ENCODE data around the gene TRIO. TPM values are rescaled to one million over a fixed set of nuclear protein-coding genes. Genes with fewer than 3 reads are reported as not detected.

The TRIO gene
- total RNA-seq, 1 experiment from 2014 or later: 88.8 TPM

DNA sequence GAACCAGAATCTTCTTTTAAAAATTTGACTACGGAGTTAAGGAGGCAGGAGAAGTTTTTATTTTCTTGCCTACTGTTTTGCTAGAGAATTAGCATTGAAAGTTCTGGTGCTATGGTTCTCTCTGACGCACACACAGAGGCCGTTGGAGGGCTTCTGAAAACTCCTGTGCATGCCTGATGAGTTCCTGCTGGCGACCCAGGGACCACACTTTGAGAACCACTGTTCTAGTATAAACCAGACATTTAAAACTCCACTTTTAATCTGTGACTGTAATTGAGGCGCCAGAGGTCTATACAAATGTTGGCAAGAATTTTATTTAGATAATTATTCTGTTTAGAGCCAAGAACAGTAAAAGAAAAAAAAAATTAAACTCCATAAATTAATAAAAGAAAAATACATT is 338.9 kb downstream of the TRIO start (continued):
- TF ChIP-seq ZNF396 (CRISPR knock-in tag; IDR thresholded peaks at IDR 0.05; ENCODE audit: borderline replicate concordance): no peak
- TF ChIP-seq, protein P1, sequence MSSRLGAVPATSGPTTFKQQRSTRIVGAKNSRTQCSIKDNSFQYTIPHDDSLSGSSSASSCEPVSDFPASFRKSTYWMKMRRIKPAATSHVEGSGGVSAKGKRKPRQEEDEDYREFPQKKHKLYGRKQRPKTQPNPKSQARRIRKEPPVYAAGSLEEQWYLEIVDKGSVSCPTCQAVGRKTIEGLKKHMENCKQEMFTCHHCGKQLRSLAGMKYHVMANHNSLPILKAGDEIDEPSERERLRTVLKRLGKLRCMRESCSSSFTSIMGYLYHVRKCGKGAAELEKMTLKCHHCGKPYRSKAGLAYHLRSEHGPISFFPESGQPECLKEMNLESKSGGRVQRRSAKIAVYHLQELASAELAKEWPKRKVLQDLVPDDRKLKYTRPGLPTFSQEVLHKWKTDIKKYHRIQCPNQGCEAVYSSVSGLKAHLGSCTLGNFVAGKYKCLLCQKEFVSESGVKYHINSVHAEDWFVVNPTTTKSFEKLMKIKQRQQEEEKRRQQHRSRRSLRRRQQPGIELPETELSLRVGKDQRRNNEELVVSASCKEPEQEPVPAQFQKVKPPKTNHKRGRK (CRISPR knock-in tag; IDR thresholded peaks at IDR 0.05; ENCODE audit: borderline replicate concordance): no peak

DNA sequence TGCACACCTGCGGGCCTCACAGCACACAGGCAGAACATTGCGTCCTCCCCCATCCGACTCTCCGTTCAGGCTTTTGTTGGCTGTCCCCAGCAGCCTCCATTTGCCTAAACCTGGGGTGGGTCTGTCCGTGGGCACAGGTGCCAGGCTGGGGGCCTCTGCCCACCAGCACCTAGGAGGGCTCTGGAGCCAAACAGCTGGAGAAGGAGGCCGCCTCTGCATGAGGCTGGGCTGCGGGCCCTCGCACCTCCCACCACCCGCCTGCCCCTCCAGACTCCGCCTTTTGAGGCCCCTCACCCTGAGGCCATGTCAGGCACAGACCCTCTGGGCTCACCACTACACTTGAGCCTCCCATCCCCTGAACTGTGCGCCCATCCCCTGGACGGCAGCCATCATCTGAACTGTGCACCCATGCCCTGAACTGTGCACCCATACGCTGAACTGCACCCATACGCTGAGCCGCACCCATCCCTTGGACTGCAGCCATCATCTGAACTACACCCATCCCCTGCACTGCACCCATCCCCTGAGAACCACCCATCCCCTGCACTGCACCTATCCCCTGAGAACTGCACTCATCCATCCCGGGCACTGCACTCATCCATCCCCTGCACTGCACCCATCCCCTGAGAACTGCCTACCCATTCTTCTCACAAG is 340.5 kb downstream of the TRIO start:
- TF ChIP-seq PRRX2 (CRISPR knock-in tag; IDR thresholded peaks at IDR 0.05) (no peak), ZNF263 (CRISPR knock-in tag; IDR thresholded peaks at IDR 0.05; ENCODE audit: low read depth) (no peak), ELF4 (CRISPR knock-in tag; IDR thresholded peaks at IDR 0.05; ENCODE audit: low read depth) (no peak), CREB1 (CRISPR knock-in tag; IDR thresholded peaks at IDR 0.05) (no peak), NR2C2 (CRISPR knock-in tag; IDR thresholded peaks at IDR 0.05) (no peak), NFYB (CRISPR knock-in tag; conservative IDR thresholded peaks at IDR 0.05; ENCODE audit: low read depth) (no peak), MYBL2 (CRISPR knock-in tag; IDR thresholded peaks at IDR 0.05) (no peak), CREM (CRISPR knock-in tag; IDR thresholded peaks at IDR 0.05) (no peak), SMAD3 (CRISPR knock-in tag; IDR thresholded peaks at IDR 0.05; ENCODE audit: borderline replicate concordance) (no peak)
- TF ChIP-seq, protein P2, sequence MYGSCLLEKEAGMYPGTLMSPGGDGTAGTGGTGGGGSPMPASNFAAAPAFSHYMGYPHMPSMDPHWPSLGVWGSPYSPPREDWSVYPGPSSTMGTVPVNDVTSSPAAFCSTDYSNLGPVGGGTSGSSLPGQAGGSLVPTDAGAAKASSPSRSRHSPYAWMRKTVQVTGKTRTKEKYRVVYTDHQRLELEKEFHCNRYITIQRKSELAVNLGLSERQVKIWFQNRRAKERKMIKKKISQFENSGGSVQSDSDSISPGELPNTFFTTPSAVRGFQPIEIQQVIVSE (CRISPR knock-in tag; IDR thresholded peaks at IDR 0.05; ENCODE audit: borderline replicate concordance): no peak
- TF ChIP-seq, protein P3, sequence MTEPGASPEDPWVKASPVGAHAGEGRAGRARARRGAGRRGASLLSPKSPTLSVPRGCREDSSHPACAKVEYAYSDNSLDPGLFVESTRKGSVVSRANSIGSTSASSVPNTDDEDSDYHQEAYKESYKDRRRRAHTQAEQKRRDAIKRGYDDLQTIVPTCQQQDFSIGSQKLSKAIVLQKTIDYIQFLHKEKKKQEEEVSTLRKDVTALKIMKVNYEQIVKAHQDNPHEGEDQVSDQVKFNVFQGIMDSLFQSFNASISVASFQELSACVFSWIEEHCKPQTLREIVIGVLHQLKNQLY (CRISPR knock-in tag; IDR thresholded peaks at IDR 0.05): no peak
- TF ChIP-seq, protein P4, sequence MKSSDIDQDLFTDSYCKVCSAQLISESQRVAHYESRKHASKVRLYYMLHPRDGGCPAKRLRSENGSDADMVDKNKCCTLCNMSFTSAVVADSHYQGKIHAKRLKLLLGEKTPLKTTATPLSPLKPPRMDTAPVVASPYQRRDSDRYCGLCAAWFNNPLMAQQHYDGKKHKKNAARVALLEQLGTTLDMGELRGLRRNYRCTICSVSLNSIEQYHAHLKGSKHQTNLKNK (CRISPR knock-in tag; IDR thresholded peaks at IDR 0.05): no peak
- TF ChIP-seq, protein P5, sequence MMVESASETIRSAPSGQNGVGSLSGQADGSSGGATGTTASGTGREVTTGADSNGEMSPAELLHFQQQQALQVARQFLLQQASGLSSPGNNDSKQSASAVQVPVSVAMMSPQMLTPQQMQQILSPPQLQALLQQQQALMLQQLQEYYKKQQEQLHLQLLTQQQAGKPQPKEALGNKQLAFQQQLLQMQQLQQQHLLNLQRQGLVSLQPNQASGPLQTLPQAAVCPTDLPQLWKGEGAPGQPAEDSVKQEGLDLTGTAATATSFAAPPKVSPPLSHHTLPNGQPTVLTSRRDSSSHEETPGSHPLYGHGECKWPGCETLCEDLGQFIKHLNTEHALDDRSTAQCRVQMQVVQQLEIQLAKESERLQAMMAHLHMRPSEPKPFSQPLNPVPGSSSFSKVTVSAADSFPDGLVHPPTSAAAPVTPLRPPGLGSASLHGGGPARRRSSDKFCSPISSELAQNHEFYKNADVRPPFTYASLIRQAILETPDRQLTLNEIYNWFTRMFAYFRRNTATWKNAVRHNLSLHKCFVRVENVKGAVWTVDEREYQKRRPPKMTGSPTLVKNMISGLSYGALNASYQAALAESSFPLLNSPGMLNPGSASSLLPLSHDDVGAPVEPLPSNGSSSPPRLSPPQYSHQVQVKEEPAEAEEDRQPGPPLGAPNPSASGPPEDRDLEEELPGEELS (CRISPR knock-in tag; IDR thresholded peaks at IDR 0.05): no peak
- POLR2A ChIA-PET: no interaction called here
- Mint-ChIP-seq H3K27ac (no peak overlapping the region), H3K4me1 (peaks cover 5% of the 10 kb centered on the region), H3K27me3 (ENCODE audit: low read depth) (no peaks in the 10 kb centered on the region), H3K36me3 (peaks cover 38% of the 10 kb centered on the region), H3K9me3 (no peaks in the 10 kb centered on the region), H3K4me3 (no peak overlapping the region)
- DNase-seq (ENCODE audit: low spot score): no peak
- no peak for ATAC-seq
- CTCF ChIA-PET: no interaction called here

DNA sequence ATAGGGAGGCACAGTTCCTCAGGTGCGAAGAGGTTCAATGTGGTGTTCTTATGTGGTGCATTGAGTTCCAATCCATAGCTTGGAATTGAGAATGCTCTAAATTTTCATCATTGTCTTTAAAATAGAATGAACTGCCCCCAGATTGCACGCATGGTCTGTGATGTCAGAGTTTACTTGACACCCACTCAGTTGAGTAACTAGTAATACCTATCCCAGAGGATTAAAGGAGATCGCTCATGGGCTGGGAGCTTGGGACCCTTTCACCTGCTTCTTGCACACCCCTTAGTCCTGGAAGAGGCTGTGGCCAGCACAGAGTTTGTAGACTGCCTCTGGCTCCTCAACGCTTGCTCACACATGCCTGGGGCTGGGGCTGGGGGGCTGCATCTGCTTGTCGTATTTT is 343.3 kb downstream of the TRIO start:
- no peak for ATAC-seq
- Mint-ChIP-seq H3K9me3 (no peaks in the 10 kb centered on the region), H3K4me3 (no peak overlapping the region), H3K4me1 (peaks cover 5% of the 10 kb centered on the region), H3K27ac (no peak overlapping the region), H3K27me3 (ENCODE audit: low read depth) (no peaks in the 10 kb centered on the region), H3K36me3 (peaks cover 30% of the 10 kb centered on the region)
- ChIA-PET CTCF (interaction anchor here (0.9 to 2.4 kb wide), 3 partner anchors 19 to 162 kb away, joined by 3 to 12 read pairs (median 10); no protein-coding TSS in a partner anchor), POLR2A (no interaction called here)
- DNase-seq (ENCODE audit: low spot score): no peak
- TF ChIP-seq KAT7 (CRISPR knock-in tag; IDR thresholded peaks at IDR 0.05; ENCODE audit: borderline replicate concordance) (no peak), CBFB (CRISPR knock-in tag; IDR thresholded peaks at IDR 0.05; ENCODE audit: low read depth) (no peak)
- TF ChIP-seq, protein P6, sequence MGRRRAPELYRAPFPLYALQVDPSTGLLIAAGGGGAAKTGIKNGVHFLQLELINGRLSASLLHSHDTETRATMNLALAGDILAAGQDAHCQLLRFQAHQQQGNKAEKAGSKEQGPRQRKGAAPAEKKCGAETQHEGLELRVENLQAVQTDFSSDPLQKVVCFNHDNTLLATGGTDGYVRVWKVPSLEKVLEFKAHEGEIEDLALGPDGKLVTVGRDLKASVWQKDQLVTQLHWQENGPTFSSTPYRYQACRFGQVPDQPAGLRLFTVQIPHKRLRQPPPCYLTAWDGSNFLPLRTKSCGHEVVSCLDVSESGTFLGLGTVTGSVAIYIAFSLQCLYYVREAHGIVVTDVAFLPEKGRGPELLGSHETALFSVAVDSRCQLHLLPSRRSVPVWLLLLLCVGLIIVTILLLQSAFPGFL (CRISPR knock-in tag; IDR thresholded peaks at IDR 0.05; ENCODE audit: borderline replicate concordance): no peak
- TF ChIP-seq, protein P7, sequence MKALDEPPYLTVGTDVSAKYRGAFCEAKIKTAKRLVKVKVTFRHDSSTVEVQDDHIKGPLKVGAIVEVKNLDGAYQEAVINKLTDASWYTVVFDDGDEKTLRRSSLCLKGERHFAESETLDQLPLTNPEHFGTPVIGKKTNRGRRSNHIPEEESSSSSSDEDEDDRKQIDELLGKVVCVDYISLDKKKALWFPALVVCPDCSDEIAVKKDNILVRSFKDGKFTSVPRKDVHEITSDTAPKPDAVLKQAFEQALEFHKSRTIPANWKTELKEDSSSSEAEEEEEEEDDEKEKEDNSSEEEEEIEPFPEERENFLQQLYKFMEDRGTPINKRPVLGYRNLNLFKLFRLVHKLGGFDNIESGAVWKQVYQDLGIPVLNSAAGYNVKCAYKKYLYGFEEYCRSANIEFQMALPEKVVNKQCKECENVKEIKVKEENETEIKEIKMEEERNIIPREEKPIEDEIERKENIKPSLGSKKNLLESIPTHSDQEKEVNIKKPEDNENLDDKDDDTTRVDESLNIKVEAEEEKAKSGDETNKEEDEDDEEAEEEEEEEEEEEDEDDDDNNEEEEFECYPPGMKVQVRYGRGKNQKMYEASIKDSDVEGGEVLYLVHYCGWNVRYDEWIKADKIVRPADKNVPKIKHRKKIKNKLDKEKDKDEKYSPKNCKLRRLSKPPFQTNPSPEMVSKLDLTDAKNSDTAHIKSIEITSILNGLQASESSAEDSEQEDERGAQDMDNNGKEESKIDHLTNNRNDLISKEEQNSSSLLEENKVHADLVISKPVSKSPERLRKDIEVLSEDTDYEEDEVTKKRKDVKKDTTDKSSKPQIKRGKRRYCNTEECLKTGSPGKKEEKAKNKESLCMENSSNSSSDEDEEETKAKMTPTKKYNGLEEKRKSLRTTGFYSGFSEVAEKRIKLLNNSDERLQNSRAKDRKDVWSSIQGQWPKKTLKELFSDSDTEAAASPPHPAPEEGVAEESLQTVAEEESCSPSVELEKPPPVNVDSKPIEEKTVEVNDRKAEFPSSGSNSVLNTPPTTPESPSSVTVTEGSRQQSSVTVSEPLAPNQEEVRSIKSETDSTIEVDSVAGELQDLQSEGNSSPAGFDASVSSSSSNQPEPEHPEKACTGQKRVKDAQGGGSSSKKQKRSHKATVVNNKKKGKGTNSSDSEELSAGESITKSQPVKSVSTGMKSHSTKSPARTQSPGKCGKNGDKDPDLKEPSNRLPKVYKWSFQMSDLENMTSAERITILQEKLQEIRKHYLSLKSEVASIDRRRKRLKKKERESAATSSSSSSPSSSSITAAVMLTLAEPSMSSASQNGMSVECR (CRISPR knock-in tag; IDR thresholded peaks at IDR 0.05; ENCODE audit: borderline replicate concordance): no peak
